ENCODE data around the gene ZNF93.

- TF ChIP-seq ZBTB33 (CRISPR knock-in tag; IDR thresholded peaks at IDR 0.05), result no peak
- no peak for TF ChIP-seq ZNF707 (CRISPR knock-in tag; conservative IDR thresholded peaks at IDR 0.05)
These were observed 55.8 kb downstream of the ZNF93 start for GRCh38 chr19:19956434-19957075.

Data from K562 (cell line).